T-helper 1 cell (primary cell): ENCODE data around the gene CHRDL2.
A peak's percentile ranks its signal among the peaks of the same experiment; 100 is the strongest.

Source experiments
- DNase-seq, 5 donors: peaks; one replicate each; pipeline ENCODE4 v3.0.0-alpha.2; 2012 to 2020

The CHRDL2 gene

GRCh38 chr11:74748211-74749126, 17.2 kb upstream of the CHRDL2 start, which contains the start of gene RNF169:
Gene RNF169, plus strand, starts transcription at chr11:74748849. Its CDS starts 32 bp downstream, at chr11:74748881.
- DNase-seq, result peak; percentile 78 to 93 (median 87)

GRCh38 chr11:74746868-74747267, 15.6 kb upstream of the CHRDL2 start:
- DNase-seq, result no peak

GRCh38 chr11:74744277-74744676, 13.1 kb upstream of the CHRDL2 start:
- no peak for DNase-seq

GRCh38 chr11:74743640-74744039, 12.4 kb upstream of the CHRDL2 start:
- DNase-seq, result no peak

- no peak for DNase-seq
Measured at GRCh38 chr11:74742070-74742469, 10.8 kb upstream of the CHRDL2 start.

GRCh38 chr11:74739546-74740270, 8.5 kb upstream of the CHRDL2 start:
- DNase-seq, result peak in 4 of 5 donors; percentile 22 to 44 (median 33)

GRCh38 chr11:74736031-74736430, 4.8 kb upstream of the CHRDL2 start:
- no peak for DNase-seq

- no peak for DNase-seq
Measured at GRCh38 chr11:74735365-74735928, 4.2 kb upstream of the CHRDL2 start.

- no peak for DNase-seq
Measured at GRCh38 chr11:74734559-74734925, 3.3 kb upstream of the CHRDL2 start.

- DNase-seq, result no peak
Measured at GRCh38 chr11:74730571-74731260, 510 bp downstream of the CHRDL2 start.

GRCh38 chr11:74729397-74729796, 1.8 kb downstream of the CHRDL2 start:
- DNase-seq, result no peak

- DNase-seq, result peak in 4 of 5 donors; percentile 33 to 56 (median 35)
Measured at GRCh38 chr11:74726547-74727182, 4.6 kb downstream of the CHRDL2 start.

GRCh38 chr11:74725701-74726100, 5.5 kb downstream of the CHRDL2 start:
- DNase-seq, result no peak

- no peak for DNase-seq
Measured at GRCh38 chr11:74723511-74723910, 7.7 kb downstream of the CHRDL2 start.

- DNase-seq, result no peak
Measured at GRCh38 chr11:74721479-74721835, 9.8 kb downstream of the CHRDL2 start.

- DNase-seq, result no peak
Measured at GRCh38 chr11:74720596-74721478, 10.4 kb downstream of the CHRDL2 start.

GRCh38 chr11:74719011-74719410, 12.2 kb downstream of the CHRDL2 start:
- DNase-seq, result no peak

GRCh38 chr11:74717221-74717969, 13.8 kb downstream of the CHRDL2 start:
- no peak for DNase-seq

GRCh38 chr11:74714904-74715303, 16.3 kb downstream of the CHRDL2 start:
- no peak for DNase-seq

GRCh38 chr11:74713686-74714085, 17.5 kb downstream of the CHRDL2 start:
- no peak for DNase-seq
